T-helper 17 cell (primary cell): ENCODE results near the gene MYOM1. TPM values are rescaled to one million over a fixed set of nuclear protein-coding genes. Genes with fewer than 3 reads are reported as not detected.
"Not testable (repeated sequence)": the region's sequence is repeated elsewhere in the genome, so short reads cannot be mapped to it uniquely, and the experiment has no call there.

ENCODE experiments used
- ATAC-seq: fragments of 150-1000 bp; cut with Tn5 transposase; 2 replicates; pipeline ENCODE4 v1.10.0; 2021; ENCODE audit warnings: mild to moderate bottlenecking, moderate library complexity
- DNase-seq, 3 donors: peaks; one replicate each; pipeline versions ENCODE4 v3.0.0 to v3.0.0-alpha.2; 2020 to 2021
- H3K9me3 ChIP-seq: one replicate; pipeline ENCODE4 v1.7.0; 2013; ENCODE audit warnings: low read length, mild to moderate bottlenecking; ENCODE audit not compliant: control insufficient read depth, poor library complexity, severe bottlenecking
- H3K27ac Mint-ChIP-seq: one replicate; pipeline ENCODE4 v1.8.0; 2022; ENCODE audit warnings: mild to moderate bottlenecking, moderate library complexity, mixed read lengths
- H3K27me3 Mint-ChIP-seq: one replicate; pipeline ENCODE4 v1.8.0; 2022; ENCODE audit warnings: mixed read lengths
- H3K36me3 Mint-ChIP-seq: one replicate; pipeline ENCODE4 v1.8.0; 2022; ENCODE audit warnings: low read depth, mixed read lengths
- H3K4me1 Mint-ChIP-seq: one replicate; pipeline ENCODE4 v1.8.0; 2022; ENCODE audit warnings: mild to moderate bottlenecking, mixed read lengths
- H3K4me3 Mint-ChIP-seq: one replicate; pipeline ENCODE4 v1.8.0; 2022; ENCODE audit warnings: mild to moderate bottlenecking, moderate library complexity, mixed read lengths
- total RNA-seq, 4 donors: library from RNA in 2 of 4; stranded (reverse) in 2 of 4; gene quantifications; one replicate each; pipeline ENCODE4 v1.2.3 and lab custom pipeline; 2022 to 2026

MYOM1 gene
- total RNA-seq, 2 donors from 2014 or later: 0.92 to 3.2 TPM

DNA sequence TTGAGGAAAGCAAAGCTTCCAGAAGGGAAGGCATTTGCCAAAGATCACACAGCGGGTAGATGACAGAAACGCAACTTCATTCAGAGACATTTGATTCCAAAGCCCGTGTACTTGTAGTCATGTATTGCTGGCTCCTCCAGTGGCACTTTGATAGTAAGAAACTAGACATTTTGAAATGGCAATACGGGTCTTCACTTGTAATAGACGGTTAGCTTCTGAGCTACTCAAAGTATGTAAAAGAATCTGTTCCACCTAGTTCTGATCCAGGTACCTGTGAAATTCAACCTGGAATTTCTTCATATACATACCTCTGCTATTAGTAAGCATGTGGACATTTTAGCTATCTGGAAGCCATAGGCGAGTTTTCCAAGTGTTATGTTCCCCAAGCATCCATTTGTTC, 1.7 kb upstream of the MYOM1 start:
- DNase-seq (no peak), ATAC-seq (no peak)
- Mint-ChIP-seq H3K36me3 (peaks cover under 1% of the 10 kb centered on the region), H3K27ac (no peak overlapping the region), H3K4me3 (no peak overlapping the region), H3K27me3 (peaks cover 4% of the 10 kb centered on the region), H3K4me1 (peaks cover 12% of the 10 kb centered on the region)
- no peaks in the 10 kb centered on the region for H3K9me3 ChIP-seq

- H3K27me3 Mint-ChIP-seq, ATAC-seq, H3K9me3 ChIP-seq, H3K27ac Mint-ChIP-seq, H3K36me3 Mint-ChIP-seq, H3K4me3 Mint-ChIP-seq, DNase-seq: not testable (repeated sequence)
- peaks cover 12% of the 10 kb centered on the region for H3K4me1 Mint-ChIP-seq
These were observed 1.1 kb upstream of the MYOM1 start for GRCh38 chr18:3220868-3221267.

- peaks cover 3% of the 10 kb centered on the region for H3K36me3 Mint-ChIP-seq
- ATAC-seq (no peak), DNase-seq (no peak)
- no peaks in the 10 kb centered on the region for H3K9me3 ChIP-seq
- H3K4me3 Mint-ChIP-seq: peak overlapping the region; percentile 43
- H3K27me3 Mint-ChIP-seq: no peaks in the 10 kb centered on the region
- peak overlapping the region; percentile 72 for H3K27ac Mint-ChIP-seq
- peaks cover 12% of the 10 kb centered on the region for H3K4me1 Mint-ChIP-seq
These were observed 532 bp downstream of the MYOM1 start for GRCh38 chr18:3219241-3219630.

DNA sequence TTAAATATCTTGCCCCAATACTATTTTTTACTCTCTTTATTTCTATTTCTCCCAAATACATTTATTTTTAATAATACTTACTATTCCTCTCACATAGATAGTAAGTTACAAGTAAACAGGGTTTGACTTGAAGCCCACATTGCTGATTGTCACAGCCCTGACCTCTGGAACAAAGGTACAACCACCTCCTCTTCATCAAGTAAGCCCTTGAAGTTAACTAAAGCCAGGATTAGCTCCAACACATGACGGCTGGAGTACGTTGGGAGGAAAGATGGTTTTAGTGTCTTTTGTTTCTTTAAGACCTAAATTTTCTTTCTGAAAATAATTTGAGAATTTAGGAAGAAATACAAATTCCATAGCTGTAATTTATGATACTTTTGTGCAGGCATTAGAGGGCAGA, 949 bp downstream of the MYOM1 start:
- ATAC-seq (no peak), DNase-seq (no peak)
- Mint-ChIP-seq H3K27me3 (no peaks in the 10 kb centered on the region), H3K4me1 (peaks cover 13% of the 10 kb centered on the region), H3K4me3 (no peak overlapping the region), H3K36me3 (peaks cover 3% of the 10 kb centered on the region), H3K27ac (peak overlapping the region; percentile 72)
- H3K9me3 ChIP-seq: no peaks in the 10 kb centered on the region

DNA sequence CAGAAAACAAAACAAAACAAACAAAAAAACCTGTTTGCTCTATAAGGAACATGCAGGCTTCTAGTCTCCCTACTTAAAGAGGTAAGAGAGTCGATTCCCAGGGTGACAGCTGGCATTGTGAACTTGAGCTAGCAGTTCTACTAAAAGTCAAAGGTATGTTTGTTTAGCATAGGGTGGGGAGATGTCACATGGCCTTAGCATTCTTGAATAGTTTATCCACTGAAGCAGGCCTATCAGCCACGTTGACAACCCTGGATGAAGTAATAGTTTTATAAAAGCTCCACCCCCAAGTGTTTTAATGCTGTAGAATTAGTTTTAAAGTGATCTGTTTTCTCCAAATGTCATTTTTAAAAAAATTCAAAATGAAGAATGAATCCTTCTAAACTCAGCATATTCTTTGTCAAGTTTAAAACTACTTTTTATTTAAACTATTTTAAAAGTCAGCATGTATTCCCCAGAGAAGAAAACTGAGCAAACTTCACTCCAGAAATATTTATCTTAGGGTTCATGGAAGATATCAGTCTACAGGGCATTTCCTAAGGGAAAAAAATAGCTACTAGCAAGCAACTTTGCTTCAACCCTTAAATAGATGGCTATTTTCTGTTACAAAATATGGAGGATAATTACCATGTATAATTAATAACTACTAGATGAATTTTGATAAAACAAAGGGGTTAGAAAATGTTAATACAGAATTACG, 1.7 kb downstream of the MYOM1 start:
- no peak overlapping the region for H3K27ac Mint-ChIP-seq
- no peak for ATAC-seq
- H3K4me1 Mint-ChIP-seq: peaks cover 10% of the 10 kb centered on the region
- H3K9me3 ChIP-seq: no peaks in the 10 kb centered on the region
- peaks cover 3% of the 10 kb centered on the region for H3K36me3 Mint-ChIP-seq
- no peak for DNase-seq
- H3K4me3 Mint-ChIP-seq: no peak overlapping the region
- H3K27me3 Mint-ChIP-seq: no peaks in the 10 kb centered on the region

DNA sequence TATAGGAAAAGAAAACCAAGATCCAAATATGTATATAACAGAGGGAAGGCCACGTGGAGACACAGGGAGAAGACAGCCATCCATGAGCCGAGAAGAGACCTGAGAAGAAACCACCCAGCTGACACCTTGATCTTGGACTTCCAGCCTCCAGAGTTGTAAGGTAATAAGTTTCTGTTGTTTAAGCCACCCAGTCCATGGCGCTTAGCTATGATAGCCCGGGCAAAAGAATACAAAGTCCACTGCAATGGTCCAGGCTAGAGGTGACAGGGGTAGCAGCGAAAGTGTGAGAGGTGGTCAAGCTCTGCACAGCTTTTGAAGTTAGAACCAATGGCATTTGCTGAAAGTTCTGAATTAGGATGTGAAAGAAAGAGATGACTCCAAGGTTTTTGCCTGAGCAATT, 2.8 kb downstream of the MYOM1 start:
- peaks cover 3% of the 10 kb centered on the region for H3K36me3 Mint-ChIP-seq
- DNase-seq (no peak), ATAC-seq (no peak)
- no peak overlapping the region for H3K27ac Mint-ChIP-seq
- H3K27me3 Mint-ChIP-seq: no peaks in the 10 kb centered on the region
- H3K4me3 Mint-ChIP-seq: no peak overlapping the region
- no peaks in the 10 kb centered on the region for H3K9me3 ChIP-seq
- H3K4me1 Mint-ChIP-seq: peaks cover 10% of the 10 kb centered on the region

DNA sequence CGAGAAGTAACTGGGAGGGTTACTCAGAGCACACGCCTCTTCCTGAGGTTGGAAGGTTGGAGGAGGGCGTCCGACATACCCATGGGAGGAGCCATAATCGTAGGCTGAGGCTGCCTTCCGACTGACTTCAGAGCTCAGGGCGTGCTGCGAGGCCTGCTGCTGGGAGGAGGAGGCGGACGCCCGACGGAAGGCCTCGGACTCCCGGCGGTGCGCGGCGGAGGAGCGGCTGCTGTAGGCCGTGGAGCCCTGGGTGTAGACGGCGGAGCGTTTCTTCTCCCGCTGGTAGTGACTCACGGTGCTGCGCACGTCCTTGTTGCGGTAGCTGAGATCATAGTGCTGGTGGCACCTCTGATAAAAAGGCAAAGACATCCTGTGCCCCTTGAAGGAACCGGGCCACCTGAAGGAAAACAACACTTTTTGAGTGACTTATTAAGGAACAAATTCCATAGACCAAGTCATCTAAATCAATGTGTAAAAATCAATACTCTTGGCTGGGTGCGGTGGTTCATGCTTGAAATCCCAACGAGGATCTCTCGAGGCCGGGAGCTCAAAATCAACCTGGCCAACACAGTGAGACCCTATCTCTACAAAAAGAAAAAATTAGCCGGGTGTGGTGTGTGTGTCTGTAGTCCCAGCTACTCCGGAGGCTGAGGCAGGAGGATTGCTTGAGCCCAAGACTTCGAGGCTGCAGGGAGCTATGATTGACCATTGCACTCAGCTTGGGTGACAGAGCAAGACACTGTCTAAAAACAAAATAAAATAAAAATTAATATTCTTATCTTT, 4.7 kb downstream of the MYOM1 start:
- no peak overlapping the region for H3K4me3 Mint-ChIP-seq
- ATAC-seq (no peak), DNase-seq (no peak)
- no peaks in the 10 kb centered on the region for H3K9me3 ChIP-seq
- peaks cover 14% of the 10 kb centered on the region for H3K4me1 Mint-ChIP-seq
- H3K27ac Mint-ChIP-seq: peak overlapping the region; percentile 6
- no peaks in the 10 kb centered on the region for H3K27me3 Mint-ChIP-seq
- peaks cover 3% of the 10 kb centered on the region for H3K36me3 Mint-ChIP-seq

DNA sequence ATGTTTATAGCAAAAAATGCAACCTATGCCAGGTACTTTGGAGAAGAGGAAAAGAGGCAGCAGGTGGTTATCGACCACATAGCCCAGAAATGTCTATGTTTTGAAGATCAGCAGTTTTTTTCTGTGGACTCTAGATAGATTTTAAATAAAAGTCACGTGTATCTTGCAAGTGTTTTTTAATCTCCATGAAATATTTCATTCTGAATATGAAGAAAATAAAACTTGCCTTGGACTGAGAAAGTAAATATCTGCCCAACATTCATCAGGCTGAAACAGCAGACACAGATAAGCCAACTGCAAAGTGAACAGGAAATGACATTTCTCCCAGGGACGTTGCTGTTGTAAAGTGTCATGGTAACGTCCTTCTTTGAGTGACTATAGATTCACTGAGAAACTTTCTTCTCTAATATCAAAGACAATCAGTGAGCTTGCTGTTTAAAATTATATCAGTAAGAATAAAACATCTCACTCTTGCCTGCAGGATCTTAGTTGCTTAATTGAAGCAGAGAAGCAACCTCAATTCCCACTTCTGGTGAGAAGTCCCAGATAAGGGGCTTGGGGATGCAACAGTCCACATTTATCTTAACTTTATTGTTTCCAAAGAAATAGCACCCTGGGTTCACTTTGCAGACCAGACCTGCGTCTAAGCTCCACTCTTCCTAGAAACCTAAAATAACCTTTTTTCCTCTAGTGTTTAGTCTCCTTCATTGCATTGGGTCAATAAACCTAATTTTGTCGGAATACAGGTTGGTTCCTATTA, 6.3 kb downstream of the MYOM1 start:
- DNase-seq (no peak), ATAC-seq (peak; percentile 88)
- Mint-ChIP-seq H3K4me3 (no peak overlapping the region), H3K27ac (peak overlapping the region; percentile 71), H3K27me3 (no peaks in the 10 kb centered on the region), H3K4me1 (peaks cover 12% of the 10 kb centered on the region), H3K36me3 (peaks cover 3% of the 10 kb centered on the region)
- H3K9me3 ChIP-seq: no peaks in the 10 kb centered on the region

DNA sequence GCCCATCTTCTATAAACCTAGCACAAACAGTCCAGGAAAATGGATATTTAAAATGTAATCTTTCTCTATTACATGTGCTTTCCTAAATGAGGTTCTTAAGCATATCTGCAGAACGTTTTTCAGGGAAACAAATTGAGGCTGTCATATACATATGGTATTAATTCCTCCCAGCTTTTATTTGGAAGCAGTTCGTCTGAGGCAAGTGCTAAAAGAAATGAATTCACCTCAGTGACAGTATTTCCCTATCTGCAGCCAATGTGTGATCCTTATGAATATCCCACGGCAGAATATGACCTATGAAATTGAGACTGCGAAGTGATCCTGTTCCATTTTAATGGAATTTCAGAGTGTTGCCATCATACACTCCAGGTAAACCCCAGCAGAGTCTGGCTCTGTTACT, 7.1 kb downstream of the MYOM1 start:
- ATAC-seq: no peak
- H3K27ac Mint-ChIP-seq: peak overlapping the region; percentile 71
- no peaks in the 10 kb centered on the region for H3K9me3 ChIP-seq
- no peaks in the 10 kb centered on the region for H3K27me3 Mint-ChIP-seq
- H3K4me3 Mint-ChIP-seq: no peak overlapping the region
- no peak for DNase-seq
- H3K4me1 Mint-ChIP-seq: peaks cover 12% of the 10 kb centered on the region
- peaks cover 3% of the 10 kb centered on the region for H3K36me3 Mint-ChIP-seq

GRCh38 chr18:3211236-3211992, 8.4 kb downstream of the MYOM1 start:
- no peaks in the 10 kb centered on the region for H3K27me3 Mint-ChIP-seq
- no peak for DNase-seq
- H3K27ac Mint-ChIP-seq: no peak overlapping the region
- H3K36me3 Mint-ChIP-seq: peaks cover 3% of the 10 kb centered on the region
- no peak overlapping the region for H3K4me3 Mint-ChIP-seq
- no peak for ATAC-seq
- peaks cover 12% of the 10 kb centered on the region for H3K4me1 Mint-ChIP-seq
- no peaks in the 10 kb centered on the region for H3K9me3 ChIP-seq

DNA sequence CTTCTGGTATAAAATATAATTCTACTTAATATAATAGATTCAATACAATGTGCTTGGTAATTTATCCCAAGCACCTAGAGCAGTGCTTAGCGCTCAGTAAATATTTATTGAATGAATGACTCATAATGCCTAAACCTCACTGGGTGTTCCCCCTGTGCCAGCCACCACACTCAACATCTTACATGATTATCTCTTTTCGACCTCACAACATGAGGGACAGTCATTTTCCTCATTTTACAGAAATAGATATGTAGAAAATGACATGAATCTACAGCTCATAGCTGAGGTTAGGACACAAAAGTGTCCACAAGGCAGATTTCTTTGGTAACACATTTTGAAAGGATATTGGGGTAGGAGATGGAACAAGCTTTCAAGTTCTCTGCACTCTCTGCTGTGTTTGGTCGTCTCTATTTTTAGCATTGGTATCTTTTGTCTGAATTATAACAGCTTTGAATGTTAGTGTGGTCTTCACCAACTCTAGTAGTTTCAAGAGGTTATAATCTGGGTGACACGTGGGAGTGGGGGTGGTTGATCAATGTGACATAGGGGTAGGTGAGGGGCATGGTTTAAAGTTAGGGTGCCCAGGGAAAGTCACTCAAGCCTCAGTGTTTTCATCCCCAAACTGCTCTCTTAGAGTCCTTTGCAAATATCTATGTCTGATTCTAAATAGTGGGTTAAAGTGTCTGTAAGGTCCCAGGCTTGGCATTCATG, 9.8 kb downstream of the MYOM1 start:
- H3K9me3 ChIP-seq: no peaks in the 10 kb centered on the region
- H3K4me3 Mint-ChIP-seq: no peak overlapping the region
- peak; percentile 53 for ATAC-seq
- peaks cover 12% of the 10 kb centered on the region for H3K4me1 Mint-ChIP-seq
- no peaks in the 10 kb centered on the region for H3K36me3 Mint-ChIP-seq
- no peak for DNase-seq
- H3K27ac Mint-ChIP-seq: no peak overlapping the region
- H3K27me3 Mint-ChIP-seq: no peaks in the 10 kb centered on the region

DNA sequence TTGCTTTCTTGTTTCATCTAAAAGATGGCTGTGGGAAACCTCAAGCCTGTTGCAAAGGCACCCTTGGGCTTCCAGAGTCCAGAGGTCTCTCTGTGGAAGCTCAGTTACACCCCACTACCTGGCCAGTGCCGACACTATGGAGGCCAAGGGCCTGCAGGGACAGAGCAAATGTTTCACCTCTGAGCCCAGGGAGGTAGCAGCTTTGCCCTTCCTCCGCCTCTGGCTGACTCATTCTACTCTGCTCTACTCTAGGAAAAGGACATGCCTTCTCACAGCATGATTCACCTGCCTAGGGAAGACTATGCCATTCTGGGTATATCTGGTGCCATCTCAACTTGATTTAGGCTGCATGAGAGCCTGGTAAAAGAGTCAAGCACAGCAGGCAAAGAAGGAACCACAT, 12.2 kb downstream of the MYOM1 start:
- ATAC-seq (no peak), DNase-seq (no peak)

More for the DNA sequence above, 12.2 kb downstream of the MYOM1 start:
- Mint-ChIP-seq H3K36me3 (no peaks in the 10 kb centered on the region), H3K4me3 (no peak overlapping the region), H3K27me3 (no peaks in the 10 kb centered on the region), H3K4me1 (peaks cover 10% of the 10 kb centered on the region), H3K27ac (no peak overlapping the region)
- no peaks in the 10 kb centered on the region for H3K9me3 ChIP-seq
